Esophagus squamous epithelium (tissue), 4 donors: ENCODE data around the gene CENPP.

Experiments
- CTCF ChIP-seq, 6 experiments: fragments of 450-650 bp in 4 of 6; fragments of 200-600 bp in 2 of 6; sonication (generic) in 2 of 6; IDR thresholded peaks; one replicate each; pipeline ENCODE4 v1.5.1; 2016 to 2019; ENCODE audit warnings: antibody characterized with exemption in 6 of 6, mild to moderate bottlenecking in 4 of 6, moderate library complexity in 4 of 6
- POLR2A ChIP-seq, 4 donors: fragments of 450-650 bp; IDR thresholded peaks; one replicate each; pipeline ENCODE4 v1.6.1; 2017; ENCODE audit warnings: antibody characterized with exemption in 4 of 4, mild to moderate bottlenecking in 4 of 4, moderate library complexity in 3 of 4

DNA sequence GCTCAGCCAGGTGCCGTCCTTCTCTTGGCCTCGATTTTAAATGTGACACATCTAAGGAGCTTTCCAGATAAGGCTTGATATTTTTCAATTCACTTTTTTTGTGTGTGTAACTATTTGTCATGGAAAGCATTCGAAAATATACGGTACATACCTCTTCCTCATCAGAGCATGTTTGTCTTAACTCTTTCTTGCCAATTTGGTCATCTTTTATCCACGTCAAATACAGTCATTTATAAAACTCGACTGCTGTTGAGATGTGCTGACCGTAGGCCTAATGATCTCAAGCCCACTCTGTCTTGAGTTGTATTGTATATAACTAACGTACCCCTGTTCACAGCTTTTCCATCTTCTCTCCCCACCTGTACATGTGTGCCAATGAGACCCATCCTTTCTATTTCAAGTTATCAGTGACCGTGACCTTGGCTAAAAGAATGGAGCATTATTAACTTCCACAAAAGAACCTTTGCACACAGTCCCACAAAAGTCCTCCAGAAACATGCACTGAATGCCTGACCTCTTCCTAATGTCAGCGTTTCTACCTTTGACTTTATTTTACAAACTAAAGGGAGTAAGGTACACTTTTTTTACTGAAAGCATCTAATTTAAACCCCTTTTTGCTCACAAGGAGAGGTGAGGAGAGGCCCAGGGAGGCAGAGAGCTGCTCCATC, 282.6 kb downstream of the CENPP start:
- TF ChIP-seq CTCF (IDR thresholded peaks at IDR 0.05) = no peak
- no peak for TF ChIP-seq POLR2A (IDR thresholded peaks at IDR 0.05)
